ENCODE results near the gene KDM4C.

DNA sequence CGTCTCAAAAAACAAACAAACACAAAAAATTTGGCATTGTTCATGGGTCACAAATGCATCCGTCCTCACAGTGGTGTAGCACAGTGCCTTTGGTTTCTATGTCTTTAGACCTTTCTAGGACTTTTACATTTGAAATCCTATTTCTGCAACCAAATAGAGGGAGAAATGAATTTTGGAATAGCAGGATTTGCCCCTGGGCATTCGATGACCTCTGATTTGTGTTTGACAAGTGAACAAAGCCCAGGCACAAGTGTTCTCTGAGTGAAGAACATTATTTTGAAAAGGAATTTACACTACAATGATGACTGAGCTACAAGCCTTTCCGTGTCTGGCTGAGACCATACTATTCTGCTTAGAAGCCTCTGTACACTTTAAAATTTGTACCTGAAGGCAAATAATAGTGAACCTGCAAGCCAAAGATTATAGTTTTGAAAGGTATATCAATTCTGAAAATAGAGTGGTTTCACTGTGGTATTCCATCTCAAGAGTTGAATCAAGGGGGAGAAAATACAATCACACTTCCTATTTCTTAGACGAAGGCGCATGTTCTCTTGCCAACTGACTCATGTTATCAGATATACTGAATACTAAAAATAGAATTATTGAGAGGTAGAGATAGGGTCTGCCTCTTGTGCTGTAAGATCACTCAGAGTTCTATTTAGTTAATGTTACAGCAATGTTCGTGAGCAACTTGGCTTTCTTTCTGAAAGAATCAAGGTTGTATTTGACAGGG lies 297.6 kb downstream of the KDM4C start:
- TF ChIP-seq CTCF (IDR thresholded peaks at IDR 0.05), result no peak
- no peak for TF ChIP-seq POLR2A (IDR thresholded peaks at IDR 0.05)
- TF ChIP-seq POLR2AphosphoS5 (IDR thresholded peaks at IDR 0.05), result no peak
- TF ChIP-seq EP300 (IDR thresholded peaks at IDR 0.05), result no peak

Data from sigmoid colon (tissue), 4 donors.